GM18517 (cell line): ENCODE measurements around the gene INPP4B.

Experiments
- ATAC-seq: cut with Tn5 transposase; IDR thresholded peaks from one replicate; pipeline ENCODE4 v1.9.1; 2021; ENCODE audit warnings: mild to moderate bottlenecking, moderate library complexity; ENCODE audit not compliant: unreplicated experiment

Gene INPP4B

GRCh38 chr4:142064181-142064580 is 781.9 kb downstream of the INPP4B start:
- ATAC-seq, result no peak

GRCh38 chr4:142045996-142046395 is 800.1 kb downstream of the INPP4B start:
- no peak for ATAC-seq

- no peak for ATAC-seq
Measured at GRCh38 chr4:142044271-142044670, 801.8 kb downstream of the INPP4B start.

GRCh38 chr4:142043509-142043908 is 802.6 kb downstream of the INPP4B start:
- ATAC-seq, result no peak

- no peak for ATAC-seq
Measured at GRCh38 chr4:142041788-142042187, 804.3 kb downstream of the INPP4B start.

- ATAC-seq, result no peak
Measured at GRCh38 chr4:142040043-142040442, 806.1 kb downstream of the INPP4B start.

GRCh38 chr4:142036795-142037583 is 809.1 kb downstream of the INPP4B start:
- ATAC-seq, result no peak

GRCh38 chr4:142035566-142035965 is 810.5 kb downstream of the INPP4B start:
- no peak for ATAC-seq

- ATAC-seq, result no peak
Measured at GRCh38 chr4:142034101-142034500, 812.0 kb downstream of the INPP4B start.

- no peak for ATAC-seq
Measured at GRCh38 chr4:142030010-142030409, 816.1 kb downstream of the INPP4B start.

GRCh38 chr4:142021761-142022160 is 824.3 kb downstream of the INPP4B start:
- no peak for ATAC-seq

- ATAC-seq, result no peak
Measured at GRCh38 chr4:142021181-142021580, 824.9 kb downstream of the INPP4B start.

GRCh38 chr4:142016031-142016430 is 830.1 kb downstream of the INPP4B start:
- ATAC-seq, result no peak

- ATAC-seq, result no peak
Measured at GRCh38 chr4:142009751-142010150, 836.4 kb downstream of the INPP4B start.

- ATAC-seq, result no peak
Measured at GRCh38 chr4:142005519-142005918, 840.6 kb downstream of the INPP4B start.

GRCh38 chr4:141999446-142000143 is 846.5 kb downstream of the INPP4B start:
- no peak for ATAC-seq

- ATAC-seq, result no peak
Measured at GRCh38 chr4:141995056-141995455, 851.0 kb downstream of the INPP4B start.

GRCh38 chr4:141977433-141977832 is 868.7 kb downstream of the INPP4B start:
- no peak for ATAC-seq
